Testis (tissue), 2 donors: ENCODE measurements around the gene BCKDHA.

Experiments
- POLR2A ChIP-seq: fragments of 450-650 bp; IDR thresholded peaks from one replicate; pipeline ENCODE4 v1.6.1; 2017; ENCODE audit warnings: antibody characterized with exemption, mild to moderate bottlenecking, moderate library complexity
- TF ChIP-seq, protein P1 (sequence below), 3 experiments: fragments of 450-650 bp in 2 of 3; fragments of 200-600 bp in 1 of 3; sonication (generic) in 1 of 3; IDR thresholded peaks; one replicate each; pipeline ENCODE4 v1.5.1; 2016 to 2019; ENCODE audit warnings: antibody characterized with exemption in 3 of 3, mild to moderate bottlenecking in 2 of 3, moderate library complexity in 1 of 3

DNA sequence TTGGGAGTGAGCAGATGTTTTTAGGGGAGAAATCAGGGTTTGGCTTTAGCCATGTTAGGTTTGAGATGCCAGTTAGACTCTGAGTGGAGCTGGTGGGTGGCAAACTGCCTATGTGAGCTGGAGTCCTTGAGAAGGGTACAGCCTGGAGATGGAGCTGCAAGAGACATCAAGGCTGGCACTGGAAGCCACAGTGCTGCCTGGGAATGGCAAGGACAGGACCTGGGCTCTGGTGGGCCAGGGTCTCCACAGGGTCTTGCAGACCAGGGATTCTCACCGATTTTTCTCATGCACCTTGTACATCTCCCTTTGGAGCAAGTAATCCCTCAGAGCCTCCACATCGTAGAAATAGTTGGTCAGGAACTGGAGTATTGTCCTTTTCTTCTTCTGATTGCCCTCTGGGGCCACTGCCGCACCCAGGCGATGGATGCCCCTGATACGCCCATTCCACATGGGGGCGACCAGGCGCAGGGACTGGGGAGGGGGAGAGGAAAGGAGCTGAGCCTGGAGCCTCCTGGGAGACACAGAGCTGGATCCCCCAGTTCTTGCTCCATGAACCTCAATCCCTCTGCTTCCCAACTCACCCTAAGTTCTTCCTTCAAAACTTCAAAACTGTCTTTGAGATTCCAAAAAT lies 40.4 kb downstream of the BCKDHA start:
- TF ChIP-seq, protein P1, sequence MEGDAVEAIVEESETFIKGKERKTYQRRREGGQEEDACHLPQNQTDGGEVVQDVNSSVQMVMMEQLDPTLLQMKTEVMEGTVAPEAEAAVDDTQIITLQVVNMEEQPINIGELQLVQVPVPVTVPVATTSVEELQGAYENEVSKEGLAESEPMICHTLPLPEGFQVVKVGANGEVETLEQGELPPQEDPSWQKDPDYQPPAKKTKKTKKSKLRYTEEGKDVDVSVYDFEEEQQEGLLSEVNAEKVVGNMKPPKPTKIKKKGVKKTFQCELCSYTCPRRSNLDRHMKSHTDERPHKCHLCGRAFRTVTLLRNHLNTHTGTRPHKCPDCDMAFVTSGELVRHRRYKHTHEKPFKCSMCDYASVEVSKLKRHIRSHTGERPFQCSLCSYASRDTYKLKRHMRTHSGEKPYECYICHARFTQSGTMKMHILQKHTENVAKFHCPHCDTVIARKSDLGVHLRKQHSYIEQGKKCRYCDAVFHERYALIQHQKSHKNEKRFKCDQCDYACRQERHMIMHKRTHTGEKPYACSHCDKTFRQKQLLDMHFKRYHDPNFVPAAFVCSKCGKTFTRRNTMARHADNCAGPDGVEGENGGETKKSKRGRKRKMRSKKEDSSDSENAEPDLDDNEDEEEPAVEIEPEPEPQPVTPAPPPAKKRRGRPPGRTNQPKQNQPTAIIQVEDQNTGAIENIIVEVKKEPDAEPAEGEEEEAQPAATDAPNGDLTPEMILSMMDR (IDR thresholded peaks at IDR 0.05), result no peak
- TF ChIP-seq POLR2A, result no peak
